LNCaP clone FGC (cell line): ENCODE data around the gene VAPA.

Experiments used
- DNase-seq: peaks from one replicate; pipeline ENCODE4 v3.0.0-alpha.2; 2011; ENCODE audit warnings: low read depth
- H3K4me3 ChIP-seq: 2 replicates; pipeline ENCODE4 v1.5.1; 2011; ENCODE audit warnings: mild to moderate bottlenecking, low read depth, low read length, control low read depth
- TF ChIP-seq, protein P1 (sequence below): IDR thresholded peaks from 2 replicates; pipeline ENCODE4 v1.5.1; 2012; ENCODE audit warnings: mild to moderate bottlenecking; ENCODE audit not compliant: control insufficient read depth, insufficient read depth; ENCODE audit errors: extremely low read depth

The VAPA gene

GRCh38 chr18:9941660-9942059 is 27.8 kb downstream of the VAPA start:
- DNase-seq: no peak
- TF ChIP-seq, protein P1, sequence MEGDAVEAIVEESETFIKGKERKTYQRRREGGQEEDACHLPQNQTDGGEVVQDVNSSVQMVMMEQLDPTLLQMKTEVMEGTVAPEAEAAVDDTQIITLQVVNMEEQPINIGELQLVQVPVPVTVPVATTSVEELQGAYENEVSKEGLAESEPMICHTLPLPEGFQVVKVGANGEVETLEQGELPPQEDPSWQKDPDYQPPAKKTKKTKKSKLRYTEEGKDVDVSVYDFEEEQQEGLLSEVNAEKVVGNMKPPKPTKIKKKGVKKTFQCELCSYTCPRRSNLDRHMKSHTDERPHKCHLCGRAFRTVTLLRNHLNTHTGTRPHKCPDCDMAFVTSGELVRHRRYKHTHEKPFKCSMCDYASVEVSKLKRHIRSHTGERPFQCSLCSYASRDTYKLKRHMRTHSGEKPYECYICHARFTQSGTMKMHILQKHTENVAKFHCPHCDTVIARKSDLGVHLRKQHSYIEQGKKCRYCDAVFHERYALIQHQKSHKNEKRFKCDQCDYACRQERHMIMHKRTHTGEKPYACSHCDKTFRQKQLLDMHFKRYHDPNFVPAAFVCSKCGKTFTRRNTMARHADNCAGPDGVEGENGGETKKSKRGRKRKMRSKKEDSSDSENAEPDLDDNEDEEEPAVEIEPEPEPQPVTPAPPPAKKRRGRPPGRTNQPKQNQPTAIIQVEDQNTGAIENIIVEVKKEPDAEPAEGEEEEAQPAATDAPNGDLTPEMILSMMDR: no peak
- no peak overlapping the region for H3K4me3 ChIP-seq

- H3K4me3 ChIP-seq: no peak overlapping the region
- DNase-seq: no peak
- TF ChIP-seq, protein P1: no peak
These were observed 29.5 kb downstream of the VAPA start for GRCh38 chr18:9943311-9943710.

DNA sequence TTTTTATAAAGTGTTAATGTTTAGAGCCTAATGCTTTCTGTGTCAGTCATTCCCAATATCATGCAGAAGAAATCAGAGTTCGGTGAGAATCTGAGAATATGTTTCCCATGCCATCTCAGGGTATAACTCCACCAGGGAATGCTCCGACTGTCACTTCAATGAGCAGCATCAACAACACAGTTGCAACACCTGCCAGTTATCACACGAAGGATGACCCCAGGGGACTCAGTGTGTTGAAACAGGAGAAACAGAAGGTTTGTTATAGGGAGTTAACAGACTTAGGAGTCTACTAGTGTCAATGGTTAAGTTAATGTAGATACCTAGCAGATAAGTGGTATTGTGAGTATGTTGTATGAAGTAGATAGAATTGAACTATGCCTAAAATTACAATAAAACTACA is 31.0 kb downstream of the VAPA start:
- TF ChIP-seq, protein P1: no peak
- DNase-seq: no peak
- H3K4me3 ChIP-seq: no peak overlapping the region

- H3K4me3 ChIP-seq: no peak overlapping the region
These were observed 33.0 kb downstream of the VAPA start for GRCh38 chr18:9946831-9947230.

GRCh38 chr18:9947248-9947647 is 33.4 kb downstream of the VAPA start:
- DNase-seq: no peak
- TF ChIP-seq, protein P1: no peak
- no peak overlapping the region for H3K4me3 ChIP-seq

More at GRCh38 chr18:9946831-9947230, 33.0 kb downstream of the VAPA start:
- TF ChIP-seq, protein P1: no peak
- DNase-seq: no peak

- TF ChIP-seq, protein P1: no peak
- no peak overlapping the region for H3K4me3 ChIP-seq
- DNase-seq: no peak
These were observed 35.5 kb downstream of the VAPA start for GRCh38 chr18:9949315-9949714.

- TF ChIP-seq, protein P1: no peak
- DNase-seq: no peak
- H3K4me3 ChIP-seq: no peak overlapping the region
These were observed 36.0 kb downstream of the VAPA start for GRCh38 chr18:9949861-9950260.
